Osteoblast (primary cell): ENCODE data around the gene MEGF10. TPM values are rescaled to one million over a fixed set of nuclear protein-coding genes. Genes with fewer than 3 reads are reported as not detected.
A peak's percentile ranks its signal among the peaks of the same experiment; 100 is the strongest.

ENCODE experiments used
- DNase-seq: peaks from one replicate; pipeline ENCODE4 v3.0.0; 2011; ENCODE audit warnings: low spot score, mixed read lengths; ENCODE audit not compliant: insufficient read length; ENCODE audit errors: missing footprints
- H2AFZ ChIP-seq: 2 replicates; pipeline ENCODE4 v1.6.0; 2011; ENCODE audit warnings: mild to moderate bottlenecking, low read length
- H3K27ac ChIP-seq: 2 replicates; pipeline ENCODE4 v1.5.1; 2011; ENCODE audit warnings: mild to moderate bottlenecking, low read depth, low read length, moderate library complexity
- H3K27me3 ChIP-seq: 2 replicates; pipeline ENCODE4 v1.6.0; 2012; ENCODE audit warnings: mild to moderate bottlenecking, control low read depth, inconsistent platforms, low read length, moderate library complexity; ENCODE audit not compliant: insufficient read depth
- H3K36me3 ChIP-seq: 2 replicates; pipeline ENCODE4 v1.5.1; 2011; ENCODE audit warnings: mild to moderate bottlenecking, low read length, control low read depth, moderate library complexity; ENCODE audit not compliant: insufficient read depth
- H3K4me1 ChIP-seq: 2 replicates; pipeline ENCODE4 v1.5.1; 2011; ENCODE audit warnings: mild to moderate bottlenecking, low read length, control low read depth, moderate library complexity; ENCODE audit not compliant: insufficient read depth
- H3K4me2 ChIP-seq: 2 replicates; pipeline ENCODE4 v1.6.0; 2011; ENCODE audit warnings: mild to moderate bottlenecking, low read length; ENCODE audit not compliant: insufficient read depth
- H3K4me3 ChIP-seq: fragments of 200-600 bp; sonication (generic); 3 replicates; pipeline ENCODE4 v1.5.1; 2012; ENCODE audit warnings: mild to moderate bottlenecking, low read length, inconsistent platforms; ENCODE audit not compliant: insufficient read depth
- H3K79me2 ChIP-seq: 2 replicates; pipeline ENCODE4 v1.6.0; 2012; ENCODE audit warnings: mild to moderate bottlenecking, low read length, control low read depth, inconsistent platforms; ENCODE audit not compliant: insufficient read depth
- H3K9me3 ChIP-seq: 2 replicates; pipeline ENCODE4 v1.5.1; 2011; ENCODE audit warnings: low read depth, low read length, control low read depth
- H4K20me1 ChIP-seq: 2 replicates; pipeline ENCODE4 v1.6.0; 2012; ENCODE audit warnings: mild to moderate bottlenecking, low read length, control low read depth; ENCODE audit not compliant: insufficient read depth
- total RNA-seq: library from RNA; depleted of rRNA; stranded (reverse); fragments of >200 nt; gene quantifications from 2 replicates; pipeline ENCODE4 v1.2.3, GENCODE V29; 2012
- TF ChIP-seq, protein P1 (sequence below): IDR thresholded peaks from 2 replicates; pipeline ENCODE4 v1.5.1; 2011; ENCODE audit warnings: mild to moderate bottlenecking, low read depth, low read length, moderate library complexity; ENCODE audit errors: extremely low read depth

The MEGF10 gene
- total RNA-seq, 1 donor = 1.4 TPM

DNA sequence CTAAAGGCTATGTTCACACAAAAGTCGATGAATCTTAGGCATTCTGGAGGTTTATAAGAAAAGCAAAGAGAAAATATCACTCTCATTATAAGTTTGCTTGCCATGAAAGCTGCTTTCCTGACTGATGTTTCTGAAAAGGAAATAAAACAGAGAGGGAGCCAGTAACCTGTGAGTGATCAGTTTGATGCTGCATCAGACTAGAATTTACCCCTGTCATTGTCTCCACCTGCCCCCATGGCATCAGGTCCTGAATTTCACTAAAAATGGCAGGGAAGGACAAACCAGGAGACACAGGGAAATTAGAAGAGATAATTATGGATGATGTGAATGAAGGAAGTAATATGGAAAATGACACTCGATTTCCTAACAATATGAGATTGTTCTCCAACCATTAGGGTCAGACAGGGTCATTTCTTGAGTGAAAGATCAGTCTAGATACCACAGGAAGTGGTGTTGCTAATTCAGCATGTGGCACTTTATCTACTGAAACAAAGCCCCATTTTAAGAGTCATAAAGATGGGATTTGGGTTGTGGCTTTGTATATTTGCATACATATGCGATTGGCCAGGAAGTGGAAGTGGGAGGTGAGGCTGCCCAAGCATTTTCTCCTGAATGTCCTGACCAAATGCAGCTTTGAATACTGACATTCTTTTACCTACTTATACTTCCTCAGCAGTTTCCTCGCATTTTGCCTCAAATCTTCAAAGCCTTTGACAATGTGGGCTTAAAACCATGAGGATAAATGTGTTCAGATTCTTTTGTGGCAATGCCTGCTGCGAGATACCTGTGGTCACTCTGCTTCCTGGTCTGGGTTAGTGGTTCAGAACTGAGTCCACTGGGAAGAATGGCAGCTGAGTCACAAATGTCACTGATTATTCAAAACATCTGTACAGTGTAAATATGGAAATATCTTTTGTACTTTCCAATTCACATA, 29.7 kb downstream of the MEGF10 start:
- Histone ChIP-seq H3K79me2 (no peaks in the 10 kb centered on the region), H4K20me1 (no peaks in the 10 kb centered on the region), H3K27me3 (no peaks in the 10 kb centered on the region), H3K4me3 (no peak overlapping the region), H3K9me3 (no peaks in the 10 kb centered on the region), H3K36me3 (no peaks in the 10 kb centered on the region), H3K4me2 (no peak overlapping the region), H3K4me1 (peaks cover 5% of the 10 kb centered on the region), H3K27ac (no peak overlapping the region), H2AFZ (peak overlapping the region; percentile 31)
- TF ChIP-seq, protein P1, sequence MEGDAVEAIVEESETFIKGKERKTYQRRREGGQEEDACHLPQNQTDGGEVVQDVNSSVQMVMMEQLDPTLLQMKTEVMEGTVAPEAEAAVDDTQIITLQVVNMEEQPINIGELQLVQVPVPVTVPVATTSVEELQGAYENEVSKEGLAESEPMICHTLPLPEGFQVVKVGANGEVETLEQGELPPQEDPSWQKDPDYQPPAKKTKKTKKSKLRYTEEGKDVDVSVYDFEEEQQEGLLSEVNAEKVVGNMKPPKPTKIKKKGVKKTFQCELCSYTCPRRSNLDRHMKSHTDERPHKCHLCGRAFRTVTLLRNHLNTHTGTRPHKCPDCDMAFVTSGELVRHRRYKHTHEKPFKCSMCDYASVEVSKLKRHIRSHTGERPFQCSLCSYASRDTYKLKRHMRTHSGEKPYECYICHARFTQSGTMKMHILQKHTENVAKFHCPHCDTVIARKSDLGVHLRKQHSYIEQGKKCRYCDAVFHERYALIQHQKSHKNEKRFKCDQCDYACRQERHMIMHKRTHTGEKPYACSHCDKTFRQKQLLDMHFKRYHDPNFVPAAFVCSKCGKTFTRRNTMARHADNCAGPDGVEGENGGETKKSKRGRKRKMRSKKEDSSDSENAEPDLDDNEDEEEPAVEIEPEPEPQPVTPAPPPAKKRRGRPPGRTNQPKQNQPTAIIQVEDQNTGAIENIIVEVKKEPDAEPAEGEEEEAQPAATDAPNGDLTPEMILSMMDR = no peak
- no peak for DNase-seq

DNA sequence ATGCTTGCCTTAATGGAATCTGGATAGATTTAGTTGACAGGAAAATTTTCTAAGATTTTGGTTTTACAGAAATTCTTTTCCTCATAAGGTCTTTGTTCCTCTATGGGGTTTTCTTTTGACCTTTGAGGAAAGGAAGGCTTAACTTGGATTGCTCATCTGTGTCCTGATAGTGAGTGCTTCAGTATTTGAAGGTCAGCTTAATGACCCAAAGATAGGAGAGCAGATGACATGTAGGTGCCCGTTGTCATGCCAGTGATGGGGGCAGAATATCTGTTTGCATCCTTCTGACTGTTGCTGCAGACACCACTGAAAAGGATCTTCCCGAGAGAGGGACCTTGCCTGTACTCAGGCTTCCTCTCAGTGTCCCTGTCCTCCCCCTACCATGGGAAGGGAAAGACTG, 30.9 kb downstream of the MEGF10 start:
- no peaks in the 10 kb centered on the region for H4K20me1 ChIP-seq
- H3K4me3 ChIP-seq = no peak overlapping the region
- no peaks in the 10 kb centered on the region for H3K79me2 ChIP-seq
- no peak overlapping the region for H3K4me2 ChIP-seq
- TF ChIP-seq, protein P1 = no peak
- H3K27me3 ChIP-seq = no peaks in the 10 kb centered on the region
- H2AFZ ChIP-seq = no peak overlapping the region
- H3K9me3 ChIP-seq = no peaks in the 10 kb centered on the region
- no peaks in the 10 kb centered on the region for H3K36me3 ChIP-seq
- DNase-seq = no peak
- H3K27ac ChIP-seq = no peak overlapping the region
- peaks cover 5% of the 10 kb centered on the region for H3K4me1 ChIP-seq

DNA sequence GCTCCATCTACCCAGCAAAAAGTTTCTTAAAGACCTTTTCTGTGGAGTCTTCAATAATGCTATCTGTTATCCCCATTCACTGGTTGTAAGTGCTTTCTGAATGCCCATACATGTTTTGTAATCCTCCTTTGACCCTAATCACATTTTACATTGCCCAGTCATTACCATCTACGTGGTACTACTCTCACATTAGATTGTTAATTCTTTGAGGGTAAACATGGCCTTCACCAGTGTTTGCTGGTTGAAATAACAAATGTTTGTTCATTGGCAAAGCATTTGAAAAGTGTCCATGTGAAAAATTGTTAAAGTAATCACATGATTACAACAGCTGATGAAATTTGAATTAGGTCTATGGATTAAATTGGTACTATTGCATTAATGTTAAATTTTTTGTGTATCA, 31.8 kb downstream of the MEGF10 start:
- Histone ChIP-seq H3K27me3 (no peaks in the 10 kb centered on the region), H3K9me3 (no peaks in the 10 kb centered on the region), H3K36me3 (no peaks in the 10 kb centered on the region), H3K4me1 (peaks cover 5% of the 10 kb centered on the region), H3K4me2 (no peak overlapping the region), H2AFZ (no peak overlapping the region), H3K79me2 (no peaks in the 10 kb centered on the region), H4K20me1 (no peaks in the 10 kb centered on the region), H3K27ac (no peak overlapping the region), H3K4me3 (no peak overlapping the region)
- DNase-seq = no peak
- TF ChIP-seq, protein P1 = no peak

DNA sequence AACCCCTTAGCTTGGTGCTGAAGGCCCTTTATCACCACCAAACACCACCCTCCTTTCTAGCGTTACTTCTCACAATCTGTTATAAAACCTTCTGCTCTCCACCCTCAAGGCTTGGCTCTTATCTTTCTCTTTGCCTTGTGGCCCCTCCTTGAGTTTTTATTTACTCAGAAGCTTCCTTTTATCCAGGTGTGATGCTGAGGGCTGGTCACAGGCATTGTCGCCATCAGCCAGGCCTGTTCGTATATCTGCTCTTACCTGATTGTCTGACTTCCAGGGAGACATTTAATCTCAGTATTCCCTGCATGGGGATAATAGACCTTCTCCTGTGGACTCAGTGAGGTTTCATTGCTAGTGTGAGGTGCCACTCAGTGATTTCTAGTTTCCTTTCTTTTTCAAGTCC, 34.2 kb downstream of the MEGF10 start:
- H3K4me1 ChIP-seq = peaks cover 5% of the 10 kb centered on the region
- TF ChIP-seq, protein P1 = no peak

More for the DNA sequence above, 34.2 kb downstream of the MEGF10 start:
- no peaks in the 10 kb centered on the region for H4K20me1 ChIP-seq
- H3K4me3 ChIP-seq = no peak overlapping the region
- no peaks in the 10 kb centered on the region for H3K79me2 ChIP-seq
- H3K4me2 ChIP-seq = no peak overlapping the region
- H3K27me3 ChIP-seq = peaks cover 2% of the 10 kb centered on the region
- no peak overlapping the region for H3K27ac ChIP-seq
- no peaks in the 10 kb centered on the region for H3K9me3 ChIP-seq
- no peak for DNase-seq
- no peak overlapping the region for H2AFZ ChIP-seq
- H3K36me3 ChIP-seq = no peaks in the 10 kb centered on the region
